ENCODE data around the gene LRRC74B.

GRCh38 chr22:21106000-21106399 is 60.3 kb downstream of the LRRC74B start:
- TF ChIP-seq POLR2A (IDR thresholded peaks at IDR 0.05; ENCODE audit: low read length) = no peak
- TF ChIP-seq CTCF (IDR thresholded peaks at IDR 0.05) = no peak
- no peak for TF ChIP-seq E2F6 (IDR thresholded peaks at IDR 0.05; ENCODE audit: borderline replicate concordance, low read depth)
- TF ChIP-seq CHD4 (IDR thresholded peaks at IDR 0.05; ENCODE audit: borderline replicate concordance) = no peak
- no peak for TF ChIP-seq ESRRA (IDR thresholded peaks at IDR 0.05; ENCODE audit: borderline replicate concordance, low read length)
- TF ChIP-seq RNF2 (IDR thresholded peaks at IDR 0.05; ENCODE audit: borderline replicate concordance, low read depth) = no peak
- TF ChIP-seq HOXA7 (CRISPR knock-in tag; IDR thresholded peaks at IDR 0.05) = no peak
- no peak for TF ChIP-seq RFX5 (IDR thresholded peaks at IDR 0.05)
